Right ventricle myocardium inferior (tissue), 1 donor: Measurements from ENCODE around the gene EPB41L4A. TPM values are rescaled to one million over a fixed set of nuclear protein-coding genes. Genes with fewer than 3 reads are reported as not detected.

Experiments
- ATAC-seq: fragments of 200-7000 bp; cut with Tn5 transposase; one replicate; pipeline ENCODE4 v1.9.1; 2020; ENCODE audit warnings: mild to moderate bottlenecking, moderate library complexity
- DNase-seq: peaks from one replicate; pipeline ENCODE4 v3.0.0; 2021; ENCODE audit errors: missing footprints
- intact Hi-C: fragments of 100-400 bp; cut with DNase I; formaldehyde crosslinking; loops from one replicate; pipeline ENCODE4 v1.11.0; 2022
- total RNA-seq: library from RNA; stranded (reverse); fragmentation: NEBNext Ultra II Directional; extraction: Animal tissue kit (Norgen Biotek cat#: 25700); gene quantifications from one replicate; pipeline ENCODE4 v1.2.1, GENCODE V29; 2021
- donor health status: DM: no; HTN: yes; CAD: no; lungs with severe emphysema.

The EPB41L4A gene
- total RNA-seq, 1 donor from 2014 or later = 21.5 TPM

DNA sequence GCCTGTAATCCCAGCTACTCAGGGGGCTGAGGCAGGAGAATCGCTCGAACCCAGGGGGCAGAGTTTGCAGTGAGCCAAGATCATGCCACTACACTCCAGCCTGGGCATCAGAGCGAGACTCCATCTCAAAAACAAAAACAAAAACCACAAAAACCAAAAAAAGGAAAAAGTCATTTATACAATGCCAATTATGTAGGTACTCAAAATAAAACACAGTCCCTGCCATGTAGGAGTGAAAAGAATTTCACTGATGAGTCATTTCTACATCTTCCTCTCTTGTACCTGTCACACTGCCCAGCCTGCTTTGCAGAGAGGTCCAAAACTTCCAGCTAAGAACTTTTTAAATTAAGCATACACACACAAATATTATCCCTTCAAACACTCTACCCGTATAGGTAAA, 215.8 kb downstream of the EPB41L4A start:
- no peak for DNase-seq
- intact Hi-C loops = no loop called here
- ATAC-seq = no peak

- intact Hi-C loops = no loop called here
- ATAC-seq (no peak), DNase-seq (no peak)
Observed at GRCh38 chr5:112202694-112203093, 216.4 kb downstream of the EPB41L4A start.

DNA sequence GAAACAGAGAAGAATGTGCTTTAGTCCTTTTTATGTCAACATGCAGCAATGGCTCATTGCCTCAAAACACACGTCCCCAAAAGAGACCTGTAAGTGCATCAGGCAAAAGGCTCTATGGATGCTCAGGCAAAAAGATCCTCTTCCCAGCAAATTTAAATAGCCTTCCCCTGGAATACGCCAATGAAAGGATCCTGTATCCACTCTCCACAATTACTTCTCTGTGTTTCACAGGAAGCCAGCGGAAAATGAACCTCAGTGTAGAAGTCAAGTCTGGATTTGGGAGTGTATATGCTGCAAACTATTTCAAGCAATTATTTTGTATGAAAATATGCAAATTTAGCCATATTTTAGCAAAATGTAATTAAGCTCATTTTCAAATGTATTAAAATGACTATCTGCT, 217.9 kb downstream of the EPB41L4A start:
- intact Hi-C loops = no loop called here
- DNase-seq (no peak), ATAC-seq (no peak)

GRCh38 chr5:112200131-112200530, 218.9 kb downstream of the EPB41L4A start:
- no peak for DNase-seq
- intact Hi-C loops = no loop called here
- no peak for ATAC-seq

DNA sequence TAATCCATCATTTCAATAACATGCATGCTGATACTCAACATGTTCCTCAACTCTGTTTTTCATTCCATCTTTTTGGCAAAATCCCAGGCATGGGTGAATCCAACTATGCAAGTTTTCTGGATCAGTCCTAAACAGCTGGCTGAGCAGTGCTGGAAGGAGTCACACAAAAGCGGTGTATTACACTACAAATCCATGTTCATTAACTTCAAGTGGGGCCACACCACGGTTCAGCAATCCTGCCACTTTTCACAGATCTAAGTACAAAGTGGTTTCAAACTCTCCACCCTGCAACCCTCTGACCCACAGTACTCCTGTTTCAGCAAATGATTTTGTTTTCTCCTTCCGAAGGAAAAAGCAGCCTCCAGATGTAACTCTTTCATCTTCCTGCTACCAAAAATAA, 222.5 kb downstream of the EPB41L4A start:
- intact Hi-C loops = loop anchor here (10.0 kb wide), 1 partner anchor 298 kb away; no protein-coding TSS in a partner anchor
- no peak for ATAC-seq
- DNase-seq = no peak

GRCh38 chr5:112195924-112196323, 223.2 kb downstream of the EPB41L4A start:
- ATAC-seq (no peak), DNase-seq (no peak)
- intact Hi-C loops = loop anchor here (10.0 kb wide), 1 partner anchor 299 kb away; no protein-coding TSS in a partner anchor

GRCh38 chr5:112192866-112193265, 226.2 kb downstream of the EPB41L4A start:
- intact Hi-C loops = loop anchor here (10.0 kb wide), 1 partner anchor 302 kb away; no protein-coding TSS in a partner anchor
- no peak for ATAC-seq
- no peak for DNase-seq

GRCh38 chr5:112192072-112192471, 227.0 kb downstream of the EPB41L4A start:
- intact Hi-C loops = loop anchor here (10.0 kb wide), 1 partner anchor 303 kb away; no protein-coding TSS in a partner anchor
- DNase-seq (no peak), ATAC-seq (no peak)

GRCh38 chr5:112189391-112189790, 229.7 kb downstream of the EPB41L4A start:
- intact Hi-C loops = no loop called here
- no peak for ATAC-seq
- DNase-seq = no peak

DNA sequence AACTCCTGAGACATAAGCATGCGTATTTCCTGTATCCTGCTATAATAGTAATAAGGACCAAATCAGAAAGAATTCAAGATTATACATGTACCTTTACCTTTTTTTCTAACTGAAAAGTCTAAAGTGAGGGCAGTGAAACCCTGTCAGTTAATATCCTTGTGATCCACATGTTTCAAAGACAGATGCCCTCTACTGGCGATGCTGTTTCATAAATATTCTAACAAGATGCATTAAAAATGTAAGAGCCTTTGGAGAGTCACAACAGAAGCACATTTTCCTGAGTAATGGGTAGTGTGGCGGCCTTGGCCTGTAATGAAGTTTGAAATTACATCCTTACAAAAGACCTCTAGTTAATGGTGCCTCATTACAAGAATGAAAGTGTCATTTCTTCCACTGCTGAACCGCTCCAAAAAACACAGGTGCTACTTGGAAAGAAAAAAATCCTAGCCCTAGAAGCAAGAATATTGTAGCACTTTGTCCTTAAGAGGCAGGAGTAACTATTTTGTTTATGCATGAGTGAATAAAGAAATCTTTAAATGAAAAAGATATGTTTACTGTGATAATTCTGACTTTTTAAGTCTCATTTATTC, 232.6 kb downstream of the EPB41L4A start:
- ATAC-seq (no peak), DNase-seq (no peak)
- intact Hi-C loops = no loop called here

DNA sequence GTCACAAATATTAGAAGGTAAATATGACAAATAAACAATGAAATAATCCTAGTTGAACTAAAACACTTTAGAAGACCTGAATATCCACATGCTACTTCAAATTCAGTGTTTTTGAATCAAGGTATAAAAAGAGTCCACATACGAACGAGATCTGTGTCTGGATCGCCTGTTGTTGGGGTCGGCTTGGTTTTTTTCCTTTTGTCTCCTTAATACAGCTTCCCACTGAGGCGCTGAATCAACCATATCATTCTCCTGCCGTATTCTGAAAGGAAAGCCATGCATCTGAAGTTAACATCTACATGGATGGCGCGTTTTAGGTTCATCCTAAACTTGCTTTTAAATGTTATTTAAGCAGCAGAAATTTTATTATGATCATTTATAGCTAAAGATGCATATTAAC, 235.2 kb downstream of the EPB41L4A start:
- intact Hi-C loops = no loop called here
- DNase-seq (no peak), ATAC-seq (no peak)

DNA sequence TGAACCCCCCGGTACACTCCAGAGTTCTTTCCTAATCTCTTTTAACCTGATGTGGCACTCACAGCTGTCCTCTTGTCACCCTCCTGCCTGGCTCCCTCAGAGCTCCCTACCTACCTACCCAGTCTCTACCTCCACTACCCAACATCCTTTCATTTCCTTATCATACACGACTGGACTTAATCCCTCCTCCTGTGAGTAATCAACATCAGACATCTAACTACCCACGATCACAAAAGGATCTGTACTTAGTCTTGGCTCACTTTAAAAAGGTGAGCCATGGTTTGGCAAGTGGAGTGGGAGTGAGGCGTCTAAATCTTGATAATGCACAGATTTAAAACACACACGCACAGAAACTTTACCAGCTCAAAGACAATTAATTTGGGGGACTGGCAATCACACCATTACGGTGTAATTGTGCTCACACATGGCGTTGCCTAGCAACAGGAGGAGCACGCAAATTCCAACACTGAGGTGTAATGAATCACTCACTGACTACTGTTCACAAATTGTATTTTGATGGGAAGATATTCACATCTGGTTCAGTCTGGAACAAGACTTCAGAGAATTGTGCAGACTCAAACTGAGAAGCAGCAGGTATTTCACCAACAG, 235.9 kb downstream of the EPB41L4A start:
- DNase-seq (no peak), ATAC-seq (peak; percentile 34)
- intact Hi-C loops = no loop called here

DNA sequence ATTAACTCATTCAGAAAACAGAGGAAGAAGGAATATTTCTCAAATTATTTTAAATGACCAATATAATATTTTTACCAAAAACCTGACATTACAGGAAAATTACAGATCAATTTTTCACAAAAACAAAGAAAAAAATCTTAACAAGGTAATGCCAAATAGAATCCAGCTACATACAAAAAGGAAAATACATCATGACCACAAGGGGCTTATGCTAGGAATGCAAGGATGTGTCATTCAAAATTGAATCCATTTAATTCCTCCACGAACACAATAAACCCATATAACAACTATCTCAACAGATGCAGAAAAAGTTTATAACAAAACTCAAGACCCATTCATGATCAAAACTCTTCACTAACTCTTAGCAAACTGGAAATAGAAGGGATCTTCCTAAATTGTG, 239.8 kb downstream of the EPB41L4A start:
- DNase-seq (no peak), ATAC-seq (no peak)
- intact Hi-C loops = no loop called here

GRCh38 chr5:112174959-112175594, 244.0 kb downstream of the EPB41L4A start:
- DNase-seq (no peak), ATAC-seq (peak; percentile 56)
- intact Hi-C loops = loop anchor here (1.0 to 2.0 kb wide), 2 partner anchors 245 to 354 kb away; no protein-coding TSS in a partner anchor

- intact Hi-C loops = no loop called here
- DNase-seq (no peak), ATAC-seq (no peak)
Observed at GRCh38 chr5:112165897-112166737, 253.0 kb downstream of the EPB41L4A start.

GRCh38 chr5:112165399-112165798, 253.7 kb downstream of the EPB41L4A start:
- ATAC-seq (no peak), DNase-seq (no peak)
- intact Hi-C loops = no loop called here

DNA sequence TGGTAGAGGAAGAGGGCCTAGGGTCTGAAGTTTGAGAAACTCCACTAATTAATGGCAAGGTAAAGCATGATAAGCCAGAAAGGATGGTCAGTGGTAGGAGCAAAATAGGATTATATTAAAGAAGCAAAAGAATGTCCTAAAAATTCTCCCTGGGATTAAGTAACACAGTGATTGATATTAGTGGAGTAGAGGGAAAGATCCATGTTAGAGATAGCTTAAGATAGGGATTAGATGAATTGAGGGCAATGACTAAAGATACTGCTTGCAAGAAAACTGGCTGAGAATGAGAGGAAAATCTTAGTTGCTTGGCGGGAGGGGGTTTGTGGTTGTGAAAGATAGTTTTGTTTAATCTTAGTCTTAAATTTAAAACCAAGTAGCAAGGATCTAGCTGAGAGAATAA, 255.6 kb downstream of the EPB41L4A start:
- no peak for ATAC-seq
- intact Hi-C loops = no loop called here

GRCh38 chr5:112161392-112161748, 257.7 kb downstream of the EPB41L4A start:
- ATAC-seq (no peak), DNase-seq (no peak)
- intact Hi-C loops = no loop called here

More for the DNA sequence above, 255.6 kb downstream of the EPB41L4A start:
- DNase-seq = no peak

- intact Hi-C loops = no loop called here
- ATAC-seq = peak; percentile 93
- DNase-seq = peak; percentile 94
Observed at GRCh38 chr5:112160652-112161391, 258.3 kb downstream of the EPB41L4A start.
